Activated T-cell treated with anti-CD3 and anti-CD28 coated beads, Interleukin-2, amount 50 U/mL, for 24 hours (primary cell): ENCODE measurements around the gene PCDHA1.

Source experiments
- DNase-seq: peaks from one replicate; pipeline ENCODE4 v3.0.0-alpha.2; 2020
- H3K27ac Mint-ChIP-seq: 2 replicates; pipeline ENCODE4 v1.8.0; 2020; ENCODE audit warnings: mild to moderate bottlenecking, mixed read lengths
- H3K27me3 Mint-ChIP-seq: 2 replicates; pipeline ENCODE4 v1.8.0; 2020; ENCODE audit warnings: mixed read lengths
- H3K36me3 Mint-ChIP-seq: 2 replicates; pipeline ENCODE4 v1.8.0; 2020; ENCODE audit warnings: low read depth, mixed read lengths
- H3K4me1 Mint-ChIP-seq: 2 replicates; pipeline ENCODE4 v1.8.0; 2020; ENCODE audit warnings: low read depth, mixed read lengths
- H3K4me3 Mint-ChIP-seq: 2 replicates; pipeline ENCODE4 v1.8.0; 2020; ENCODE audit warnings: mild to moderate bottlenecking, moderate library complexity, mixed read lengths
- H3K9me3 Mint-ChIP-seq: 2 replicates; pipeline ENCODE4 v1.8.0; 2020; ENCODE audit warnings: mixed read lengths

PCDHA1 gene

GRCh38 chr5:140883927-140884697, 98.2 kb downstream of the PCDHA1 start:
- Mint-ChIP-seq H3K27ac (no peak overlapping the region), H3K27me3 (peaks cover 29% of the 10 kb centered on the region), H3K4me3 (no peak overlapping the region), H3K9me3 (peaks cover 23% of the 10 kb centered on the region), H3K4me1 (no peaks in the 10 kb centered on the region), H3K36me3 (peaks cover 5% of the 10 kb centered on the region)
- no peak for DNase-seq

GRCh38 chr5:140916325-140916724, 130.4 kb downstream of the PCDHA1 start:
- no peak overlapping the region for H3K27ac Mint-ChIP-seq
- no peaks in the 10 kb centered on the region for H3K36me3 Mint-ChIP-seq

GRCh38 chr5:140923601-140924000, 137.7 kb downstream of the PCDHA1 start:
- H3K27ac Mint-ChIP-seq, result no peak overlapping the region
- H3K27me3 Mint-ChIP-seq, result peaks cover 61% of the 10 kb centered on the region
- H3K4me1 Mint-ChIP-seq, result peaks cover 9% of the 10 kb centered on the region
- no peak overlapping the region for H3K4me3 Mint-ChIP-seq
- DNase-seq, result no peak
- no peaks in the 10 kb centered on the region for H3K9me3 Mint-ChIP-seq
- H3K36me3 Mint-ChIP-seq, result no peaks in the 10 kb centered on the region

More at GRCh38 chr5:140916325-140916724, 130.4 kb downstream of the PCDHA1 start:
- Mint-ChIP-seq H3K9me3 (peaks cover 3% of the 10 kb centered on the region), H3K27me3 (peaks cover 6% of the 10 kb centered on the region), H3K4me3 (no peak overlapping the region), H3K4me1 (no peaks in the 10 kb centered on the region)
- DNase-seq, result no peak

- Mint-ChIP-seq H3K9me3 (peaks cover 4% of the 10 kb centered on the region), H3K4me3 (peak within 1 kb of the TSS; percentile 48), H3K27ac (no peak within 1 kb of the TSS), H3K27me3 (peaks cover 67% of the 10 kb centered on the region), H3K36me3 (no peaks in the 10 kb centered on the region), H3K4me1 (peaks cover 9% of the 10 kb centered on the region)
- DNase-seq, result no peak
Observed at GRCh38 chr5:140925806-140926442, 140.0 kb downstream of the PCDHA1 start, which contains the start of gene PCDHAC1. Gene PCDHAC1, plus strand, starts transcription at chr5:140926299. Its CDS starts 594 bp downstream, at chr5:140926893.

GRCh38 chr5:140926443-140927227, 140.7 kb downstream of the PCDHA1 start:
- H3K27me3 Mint-ChIP-seq, result peaks cover 71% of the 10 kb centered on the region
- peak; percentile 49 for DNase-seq

GRCh38 chr5:140927228-140927573, 141.3 kb downstream of the PCDHA1 start:
- Mint-ChIP-seq H3K4me3 (peak overlapping the region; percentile 48), H3K27me3 (peaks cover 68% of the 10 kb centered on the region), H3K4me1 (peaks cover 9% of the 10 kb centered on the region), H3K27ac (no peak overlapping the region), H3K36me3 (no peaks in the 10 kb centered on the region), H3K9me3 (peaks cover 4% of the 10 kb centered on the region)
- DNase-seq, result no peak

More at GRCh38 chr5:140926443-140927227, 140.7 kb downstream of the PCDHA1 start:
- Mint-ChIP-seq H3K4me1 (peaks cover 9% of the 10 kb centered on the region), H3K9me3 (peaks cover 4% of the 10 kb centered on the region), H3K27ac (no peak overlapping the region), H3K4me3 (peak overlapping the region; percentile 48), H3K36me3 (no peaks in the 10 kb centered on the region)

GRCh38 chr5:140934964-140935606, 149.1 kb downstream of the PCDHA1 start:
- no peaks in the 10 kb centered on the region for H3K9me3 Mint-ChIP-seq

GRCh38 chr5:140946578-140946977, 160.6 kb downstream of the PCDHA1 start:
- Mint-ChIP-seq H3K4me3 (no peak overlapping the region), H3K27me3 (peaks cover 5% of the 10 kb centered on the region), H3K27ac (no peak overlapping the region), H3K9me3 (peaks cover 17% of the 10 kb centered on the region), H3K4me1 (no peaks in the 10 kb centered on the region), H3K36me3 (no peaks in the 10 kb centered on the region)
- DNase-seq, result no peak

More at GRCh38 chr5:140934964-140935606, 149.1 kb downstream of the PCDHA1 start:
- no peaks in the 10 kb centered on the region for H3K4me1 Mint-ChIP-seq
- H3K36me3 Mint-ChIP-seq, result no peaks in the 10 kb centered on the region
- peaks cover 9% of the 10 kb centered on the region for H3K27me3 Mint-ChIP-seq
- no peak overlapping the region for H3K4me3 Mint-ChIP-seq
- DNase-seq, result no peak
- no peak overlapping the region for H3K27ac Mint-ChIP-seq

GRCh38 chr5:140951636-140952035, 165.7 kb downstream of the PCDHA1 start:
- H3K4me3 Mint-ChIP-seq, result no peak overlapping the region
- H3K4me1 Mint-ChIP-seq, result no peaks in the 10 kb centered on the region
- H3K9me3 Mint-ChIP-seq, result peaks cover under 1% of the 10 kb centered on the region
- H3K27me3 Mint-ChIP-seq, result peaks cover 17% of the 10 kb centered on the region
- no peaks in the 10 kb centered on the region for H3K36me3 Mint-ChIP-seq
- no peak overlapping the region for H3K27ac Mint-ChIP-seq
- DNase-seq, result no peak

- H3K27ac Mint-ChIP-seq, result no peak overlapping the region
- no peaks in the 10 kb centered on the region for H3K4me1 Mint-ChIP-seq
- H3K27me3 Mint-ChIP-seq, result peaks cover 17% of the 10 kb centered on the region
- DNase-seq, result no peak
- no peaks in the 10 kb centered on the region for H3K9me3 Mint-ChIP-seq
- no peak overlapping the region for H3K4me3 Mint-ChIP-seq
- H3K36me3 Mint-ChIP-seq, result no peaks in the 10 kb centered on the region
Observed at GRCh38 chr5:140953234-140953633, 167.3 kb downstream of the PCDHA1 start.

GRCh38 chr5:140962190-140962589, 176.2 kb downstream of the PCDHA1 start:
- no peak overlapping the region for H3K4me3 Mint-ChIP-seq
- no peaks in the 10 kb centered on the region for H3K36me3 Mint-ChIP-seq
- H3K27ac Mint-ChIP-seq, result no peak overlapping the region
- H3K9me3 Mint-ChIP-seq, result no peaks in the 10 kb centered on the region
- H3K4me1 Mint-ChIP-seq, result peaks cover 2% of the 10 kb centered on the region
- no peak for DNase-seq
- H3K27me3 Mint-ChIP-seq, result peaks cover 38% of the 10 kb centered on the region

- no peak overlapping the region for H3K27ac Mint-ChIP-seq
- H3K27me3 Mint-ChIP-seq, result peaks cover 49% of the 10 kb centered on the region
- H3K9me3 Mint-ChIP-seq, result no peaks in the 10 kb centered on the region
- peaks cover 2% of the 10 kb centered on the region for H3K4me1 Mint-ChIP-seq
- H3K36me3 Mint-ChIP-seq, result no peaks in the 10 kb centered on the region
- no peak for DNase-seq
- no peak overlapping the region for H3K4me3 Mint-ChIP-seq
Observed at GRCh38 chr5:140964356-140964755, 178.4 kb downstream of the PCDHA1 start.

GRCh38 chr5:140965905-140966292, 180.0 kb downstream of the PCDHA1 start:
- Mint-ChIP-seq H3K27me3 (peaks cover 49% of the 10 kb centered on the region), H3K4me3 (no peak overlapping the region), H3K4me1 (peaks cover 2% of the 10 kb centered on the region), H3K27ac (no peak overlapping the region), H3K9me3 (no peaks in the 10 kb centered on the region), H3K36me3 (no peaks in the 10 kb centered on the region)
- no peak for DNase-seq
